ENCODE measurements around the gene CEPT1. TPM values are rescaled to one million over a fixed set of nuclear protein-coding genes. Genes with fewer than 3 reads are reported as not detected.

Gene CEPT1
- total RNA-seq, 4 donors from 2014 or later, result 30.3 to 37.8 (median 32.8) TPM

Small RNAs within 50 kb of the gene (small RNA-seq; reads per million reads assigned to genes)
- gene AL355816.1, result not detected

Other genes starting within 250 kb of the CEPT1 start
- 10 to 100 TPM in 2 of 4 donors, 1 to 10 TPM in 2; 3.9 to 10.9 (median 8.7) TPM for gene LRIF1, start 176.3 kb upstream of the CEPT1 start, total RNA-seq
- 10 to 100 TPM; 30.3 to 64.3 (median 37.6) TPM for gene DRAM2, start 130 bp upstream of the CEPT1 start, total RNA-seq
- gene DENND2D, start 60.4 kb downstream of the CEPT1 start, total RNA-seq, result 10 to 100 TPM in 1 of 4 donors, 1 to 10 TPM in 3; 4.8 to 21.6 (median 8.2) TPM
- gene CHI3L2, start 87.5 kb downstream of the CEPT1 start, total RNA-seq, result 10 to 100 TPM in 1 of 4 donors, 1 to 10 TPM in 3; 2.5 to 37.2 (median 6.1) TPM
- not detected for gene CHIA, start 150.6 kb downstream of the CEPT1 start, total RNA-seq

Data from tibial nerve (tissue), 4 donors.